GM18867 (cell line): ENCODE measurements around the gene RASGRP1.
A peak's percentile ranks its signal among the peaks of the same experiment; 100 is the strongest.

Experiments
- ATAC-seq: cut with Tn5 transposase; IDR thresholded peaks from one replicate; pipeline ENCODE4 v1.9.1; 2021; ENCODE audit warnings: mild to moderate bottlenecking, moderate library complexity; ENCODE audit not compliant: unreplicated experiment

Gene RASGRP1

DNA sequence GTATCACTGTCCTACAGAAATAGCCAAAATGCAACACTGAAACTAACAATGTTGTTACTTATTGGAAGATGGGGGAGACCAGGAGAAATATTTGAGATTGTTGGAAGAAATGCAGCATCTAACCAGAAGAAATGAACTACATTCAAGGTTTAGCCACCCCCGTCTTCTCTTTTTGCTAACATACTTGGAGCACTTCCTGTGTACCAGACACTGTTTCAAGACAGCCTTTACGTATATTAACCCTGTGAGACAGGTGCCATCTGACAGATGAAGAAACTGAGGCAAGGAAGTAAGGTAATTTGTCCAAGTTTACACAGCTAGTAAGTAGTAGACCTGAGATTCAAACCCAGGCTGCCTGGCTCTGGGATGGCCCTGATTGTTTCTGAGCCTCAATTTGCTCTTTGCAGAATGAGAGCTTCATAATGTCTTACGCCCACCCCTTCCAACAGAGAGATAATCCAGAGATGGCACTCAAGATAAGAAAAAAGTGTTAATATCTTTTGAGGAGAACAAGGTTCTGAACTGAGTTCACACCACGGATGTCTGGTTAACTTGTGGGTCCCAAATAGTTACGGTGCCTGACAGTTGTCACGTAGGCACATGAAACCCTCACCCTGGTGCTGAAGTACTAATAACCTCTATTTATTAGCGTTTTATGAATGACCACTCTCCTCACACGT lies 26.1 kb downstream of the RASGRP1 start:
- ATAC-seq, result no peak

- ATAC-seq, result no peak
Measured at GRCh38 chr15:38536201-38536676, 28.4 kb downstream of the RASGRP1 start.

- ATAC-seq, result no peak
Measured at GRCh38 chr15:38535491-38536200, 29.0 kb downstream of the RASGRP1 start.

GRCh38 chr15:38534691-38535090 lies 29.9 kb downstream of the RASGRP1 start:
- no peak for ATAC-seq

DNA sequence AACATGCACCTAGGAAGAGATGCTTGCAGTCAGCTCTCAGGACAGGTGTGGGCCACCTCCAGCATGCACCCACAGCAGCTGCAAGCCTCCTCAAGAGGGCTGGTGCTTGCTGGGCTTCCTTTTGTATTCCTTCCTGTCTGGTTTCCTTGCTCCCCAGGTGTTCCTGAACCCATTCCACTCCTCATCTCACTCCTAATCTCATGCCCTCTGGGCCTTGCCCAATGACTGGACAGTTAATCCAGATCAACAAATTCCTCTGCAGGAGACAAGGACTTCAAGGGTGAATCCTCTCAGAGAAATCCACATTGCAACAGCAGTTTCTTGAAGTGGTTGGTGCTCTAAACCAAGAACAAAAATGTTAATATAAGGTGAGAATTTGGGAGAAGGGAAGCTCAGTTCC lies 30.7 kb downstream of the RASGRP1 start:
- ATAC-seq, result no peak

- ATAC-seq, result no peak
Measured at GRCh38 chr15:38533416-38533915, 31.1 kb downstream of the RASGRP1 start.

DNA sequence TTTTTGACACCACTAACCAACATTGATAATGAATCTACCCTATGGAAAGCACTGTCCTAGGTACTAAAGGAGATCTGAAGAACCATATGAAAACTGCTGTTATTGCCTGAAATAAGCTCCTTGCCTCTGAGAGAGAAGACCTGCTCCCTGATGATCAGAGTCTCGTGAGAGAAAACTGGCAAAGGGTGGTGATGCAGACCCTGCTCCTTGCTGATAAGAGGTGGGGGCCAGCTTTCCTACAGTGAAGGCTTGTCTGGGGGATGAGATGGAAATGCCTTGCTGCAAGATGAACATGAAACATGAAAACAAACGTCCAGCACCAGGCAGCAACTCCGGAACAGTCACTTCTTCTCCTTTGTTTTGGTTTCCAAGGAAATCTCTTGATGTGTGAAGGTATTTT lies 31.9 kb downstream of the RASGRP1 start:
- ATAC-seq, result no peak

DNA sequence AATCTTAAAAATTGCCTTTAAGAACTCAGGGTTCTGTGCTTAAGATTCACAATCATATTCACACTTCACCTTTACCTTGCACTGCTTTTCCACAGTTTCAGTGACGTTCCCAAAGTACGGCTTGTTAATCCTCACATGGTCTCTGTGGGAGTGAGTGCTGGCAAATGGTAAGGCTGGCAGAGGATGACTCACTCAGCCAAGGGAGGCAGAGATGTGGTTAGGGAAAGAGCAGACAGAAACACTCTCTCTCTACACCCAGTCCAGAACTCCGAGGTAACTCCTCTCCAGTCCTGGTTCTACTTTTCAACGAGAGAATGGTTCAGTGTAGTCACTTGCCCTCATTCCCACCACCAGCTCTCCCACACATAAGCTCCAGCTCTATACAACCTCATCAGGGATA lies 33.1 kb downstream of the RASGRP1 start:
- ATAC-seq, result no peak

GRCh38 chr15:38530113-38530512 lies 34.5 kb downstream of the RASGRP1 start:
- no peak for ATAC-seq

DNA sequence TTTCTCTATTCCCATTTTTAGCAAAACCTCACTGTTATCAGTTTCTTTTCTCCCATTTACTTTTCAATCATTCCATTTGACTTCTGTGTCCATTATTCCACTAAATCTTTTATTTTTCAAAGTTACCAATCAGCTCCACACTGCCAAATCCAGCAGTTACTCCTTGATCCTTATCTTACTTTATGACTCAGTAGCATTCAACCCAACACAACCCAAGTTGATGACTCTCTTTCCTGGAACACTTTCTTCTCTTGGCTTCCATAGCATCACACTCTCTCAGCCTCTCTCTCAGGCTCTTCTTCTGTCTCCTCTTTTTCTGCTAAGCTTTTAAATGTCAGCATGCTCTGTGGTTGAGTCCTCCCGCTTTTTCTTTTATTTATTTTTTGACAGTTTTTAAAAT lies 36.3 kb downstream of the RASGRP1 start:
- ATAC-seq, result no peak

GRCh38 chr15:38526158-38526557 lies 38.5 kb downstream of the RASGRP1 start:
- ATAC-seq, result no peak

GRCh38 chr15:38525489-38525888 lies 39.1 kb downstream of the RASGRP1 start:
- ATAC-seq, result no peak

DNA sequence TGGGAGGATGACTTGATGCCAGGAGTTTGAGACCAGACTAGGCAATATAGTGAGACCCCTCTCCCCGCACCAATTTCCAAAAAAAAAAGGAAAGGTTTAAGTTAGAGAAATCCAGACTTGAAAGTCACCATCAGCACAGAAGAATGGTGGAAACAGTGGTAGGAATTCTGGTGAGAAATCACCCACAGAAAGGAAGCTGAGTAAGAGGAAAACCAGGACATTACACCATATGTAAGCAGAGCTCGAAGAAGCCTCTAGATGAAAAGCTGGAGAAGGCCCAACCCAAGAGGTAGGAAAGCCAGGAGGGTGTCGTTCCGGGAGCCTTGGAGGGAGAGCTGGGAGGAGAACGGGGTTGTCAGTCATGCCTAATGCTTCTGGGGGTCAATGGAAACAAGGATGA lies 40.5 kb downstream of the RASGRP1 start:
- ATAC-seq, result no peak

- ATAC-seq, result peak; percentile 42
Measured at GRCh38 chr15:38522922-38523321, 41.7 kb downstream of the RASGRP1 start.

DNA sequence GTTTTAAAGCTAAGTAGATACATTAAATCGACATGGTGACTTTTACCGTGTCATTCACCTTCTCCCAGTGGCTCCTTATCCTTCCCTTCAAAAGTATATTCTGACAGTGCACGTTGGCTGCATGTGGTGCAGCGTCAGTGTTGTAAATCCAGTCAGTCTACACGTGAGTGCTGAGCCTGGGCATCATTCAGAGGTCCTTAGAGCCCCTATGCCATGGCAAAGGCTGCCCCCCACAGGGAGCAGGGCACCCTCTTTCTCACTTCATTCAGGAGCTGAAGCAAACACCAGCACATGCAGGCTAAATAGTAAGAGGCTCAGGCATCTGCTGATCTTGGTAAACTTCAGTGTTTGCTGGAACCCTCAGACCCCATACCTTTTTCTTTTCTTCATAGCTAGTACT lies 43.3 kb downstream of the RASGRP1 start:
- ATAC-seq, result no peak

DNA sequence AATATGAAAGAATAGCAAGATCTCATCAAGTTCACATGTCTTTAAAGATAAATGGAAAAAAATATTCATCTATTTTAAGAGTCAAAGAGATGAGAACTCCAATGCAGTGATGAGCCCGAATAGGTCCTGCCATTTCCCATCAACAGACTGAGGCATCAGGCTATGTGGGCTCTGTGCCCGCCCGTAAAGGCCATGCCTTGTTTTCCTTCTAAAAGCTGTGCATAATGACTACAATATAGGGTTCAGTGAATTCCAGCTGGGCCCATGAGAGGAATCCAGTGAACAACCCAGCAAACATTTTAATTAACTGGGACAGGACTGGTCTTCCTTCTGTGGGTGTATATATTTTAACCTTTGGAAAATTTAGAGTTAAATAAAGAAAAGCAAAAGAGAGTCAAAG lies 44.6 kb downstream of the RASGRP1 start:
- ATAC-seq, result no peak

DNA sequence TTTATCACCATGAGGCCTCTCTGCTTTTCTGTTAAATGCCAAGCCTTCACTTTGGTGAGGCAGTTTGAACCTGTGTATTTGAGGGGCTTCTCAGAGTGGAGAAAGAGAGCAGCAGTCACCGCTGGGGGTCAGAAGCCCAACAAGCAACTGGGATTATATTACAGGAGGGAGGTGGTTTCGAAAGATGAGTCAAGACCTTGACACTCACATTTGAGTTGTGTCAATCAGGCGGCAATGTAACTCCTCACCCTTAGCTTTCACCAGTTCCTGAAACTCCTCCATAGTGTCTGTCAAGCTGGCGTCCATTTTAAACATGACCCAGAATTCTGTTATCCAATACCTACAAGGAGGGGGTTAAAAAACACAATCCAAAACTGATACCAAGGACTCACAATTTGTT lies 46.5 kb downstream of the RASGRP1 start:
- ATAC-seq, result no peak

DNA sequence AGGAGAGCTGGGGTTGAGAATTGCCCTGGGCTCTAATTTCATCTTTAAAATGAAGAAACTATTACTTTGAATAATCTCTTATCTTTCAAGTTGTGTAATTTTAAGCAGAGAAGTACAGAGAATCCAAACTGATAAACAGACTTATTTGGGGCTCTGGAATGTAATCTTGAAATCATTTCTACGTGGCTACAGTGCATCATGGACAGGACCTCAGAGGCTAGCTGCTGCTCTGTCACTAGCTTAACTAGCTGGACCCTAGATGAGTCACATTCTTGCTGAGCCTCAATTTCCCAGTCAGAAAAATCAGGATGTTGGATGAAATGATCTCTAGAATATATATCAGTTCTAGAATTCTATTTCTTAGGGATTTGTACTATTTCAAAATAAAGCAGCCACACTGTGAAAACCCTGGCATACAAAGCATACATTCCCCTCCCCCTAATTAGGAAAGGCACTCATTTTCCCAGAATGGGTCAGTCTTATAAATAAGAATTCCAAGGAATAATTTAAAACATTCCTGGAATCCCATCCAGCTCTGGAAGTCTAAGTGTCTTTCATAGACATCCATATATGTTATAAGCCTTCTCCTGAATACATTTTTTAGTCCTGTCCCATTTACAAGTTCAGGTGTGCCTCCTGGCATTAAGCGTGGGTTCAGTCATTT lies 47.2 kb downstream of the RASGRP1 start:
- ATAC-seq, result no peak

- ATAC-seq, result no peak
Measured at GRCh38 chr15:38516626-38517025, 48.0 kb downstream of the RASGRP1 start.

- peak; percentile 83 for ATAC-seq
Measured at GRCh38 chr15:38514601-38515000, 50.0 kb downstream of the RASGRP1 start.

GRCh38 chr15:38512901-38513300 lies 51.7 kb downstream of the RASGRP1 start:
- no peak for ATAC-seq

DNA sequence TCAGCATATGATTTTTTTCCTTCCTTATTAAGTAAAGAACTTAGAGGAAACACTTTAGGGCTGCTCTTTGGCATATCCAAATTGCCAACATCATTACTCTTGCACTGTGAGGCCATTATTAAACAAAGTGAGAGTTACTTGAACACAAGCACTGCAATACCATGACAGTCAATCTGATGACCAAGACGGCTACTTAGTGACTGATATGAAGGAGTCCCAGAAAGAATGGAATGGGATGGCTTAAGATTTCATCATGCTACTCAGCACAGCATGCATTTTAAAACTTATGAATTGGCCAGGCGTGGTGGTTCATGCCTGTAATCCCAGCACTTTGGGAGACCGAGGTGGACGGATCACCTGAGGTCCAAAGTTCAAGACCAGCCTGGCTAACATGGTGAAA lies 55.5 kb downstream of the RASGRP1 start:
- ATAC-seq, result no peak
